NCI-H2196 (cell line): Measurements from ENCODE around the gene ANP32B.

Experiments used
- DNase-seq: peaks from one replicate; lab custom pipeline; 2025; ENCODE audit not compliant: unreplicated experiment; lab: John Stamatoyannopoulos, UW

ANP32B gene

GRCh38 chr9:98021306-98022040 lies 38.3 kb downstream of the ANP32B start:
- DNase-seq = no peak

- DNase-seq = no peak
Observed at GRCh38 chr9:98022447-98022846, 39.3 kb downstream of the ANP32B start.

- DNase-seq = no peak
Observed at GRCh38 chr9:98024702-98025101, 41.6 kb downstream of the ANP32B start.

- DNase-seq = no peak
Observed at GRCh38 chr9:98031169-98031568, 48.0 kb downstream of the ANP32B start.

- DNase-seq = no peak
Observed at GRCh38 chr9:98031935-98032334, 48.8 kb downstream of the ANP32B start.

- DNase-seq = peak; percentile 82
Observed at GRCh38 chr9:98034593-98035546, 51.7 kb downstream of the ANP32B start.

GRCh38 chr9:98037357-98037756 lies 54.2 kb downstream of the ANP32B start:
- DNase-seq = peak; percentile 27

- no peak for DNase-seq
Observed at GRCh38 chr9:98038958-98039357, 55.8 kb downstream of the ANP32B start.

- no peak for DNase-seq
Observed at GRCh38 chr9:98039607-98040017, 56.5 kb downstream of the ANP32B start.

- no peak for DNase-seq
Observed at GRCh38 chr9:98040212-98040611, 57.1 kb downstream of the ANP32B start.

- no peak for DNase-seq
Observed at GRCh38 chr9:98043915-98044314, 60.8 kb downstream of the ANP32B start.

GRCh38 chr9:98045234-98046179 lies 62.4 kb downstream of the ANP32B start:
- no peak for DNase-seq

- no peak for DNase-seq
Observed at GRCh38 chr9:98046180-98046543, 63.0 kb downstream of the ANP32B start.

GRCh38 chr9:98047002-98047401 lies 63.9 kb downstream of the ANP32B start:
- DNase-seq = no peak

GRCh38 chr9:98049288-98050072 lies 66.3 kb downstream of the ANP32B start:
- no peak for DNase-seq

GRCh38 chr9:98050351-98050750 lies 67.2 kb downstream of the ANP32B start:
- DNase-seq = no peak

GRCh38 chr9:98054376-98054951 lies 71.3 kb downstream of the ANP32B start:
- no peak for DNase-seq

- peak; percentile 89 for DNase-seq
Observed at GRCh38 chr9:98056269-98057137, 73.4 kb downstream of the ANP32B start, which contains the start of gene NANS. TSS of gene NANS (plus strand) at chr9:98056732. CDS start at chr9:98056809, 77 bp downstream.
